ENCODE data around the gene TCOF1. TPM values are rescaled to one million over a fixed set of nuclear protein-coding genes. Genes with fewer than 3 reads are reported as not detected.

The TCOF1 gene
- total and polyA plus RNA-seq, 2 donors from 2014 or later, result 12.2 to 23.5 TPM

DNA sequence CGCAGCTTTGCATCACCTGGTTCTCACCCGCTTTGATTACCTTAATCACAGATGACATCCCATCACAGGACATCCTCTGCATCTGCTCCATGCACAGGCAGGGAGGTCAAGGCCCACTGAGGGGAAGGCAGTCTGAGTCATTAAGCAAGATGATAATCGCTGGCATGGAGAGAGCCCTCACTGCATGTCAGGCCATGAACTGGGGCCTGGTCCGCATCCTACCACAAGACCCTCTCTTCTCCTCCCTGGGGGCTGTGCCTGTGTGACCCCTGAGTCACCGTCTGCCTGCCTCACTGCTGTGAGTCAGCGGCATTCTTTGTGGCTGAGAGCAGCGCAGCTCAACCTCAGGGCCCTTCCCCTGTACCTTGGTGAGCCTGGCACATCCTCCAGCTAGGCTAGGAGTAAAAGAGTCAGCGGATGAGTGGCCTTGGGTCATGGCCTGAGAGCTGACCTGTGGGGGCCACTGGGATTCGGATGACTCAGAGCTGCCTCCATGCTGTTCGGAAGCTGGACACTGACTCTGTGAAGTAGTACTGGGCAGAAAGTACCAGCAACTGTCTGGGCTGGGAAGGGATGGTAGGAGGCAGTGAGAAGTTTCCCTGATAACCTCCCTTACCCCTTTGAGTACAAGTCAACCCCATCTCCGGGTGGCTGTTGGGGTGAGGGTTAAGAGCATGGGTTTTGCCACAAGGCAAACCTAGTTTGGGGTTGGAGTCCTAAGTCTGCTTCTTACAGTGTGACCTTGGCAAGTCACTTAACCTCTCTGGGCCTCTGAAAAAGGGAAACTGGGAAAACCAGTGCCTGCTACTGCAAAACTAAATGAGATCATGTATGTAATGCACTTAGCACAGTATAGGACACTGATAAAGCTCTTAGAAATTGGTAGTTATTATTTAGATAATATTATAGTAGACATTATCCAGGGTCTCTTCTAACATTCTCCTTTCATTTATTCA, 40.2 kb upstream of the TCOF1 start:
- DNase-seq (peak in 1 of 5 donors; percentile 83), FAIRE-seq (no peak)
- Histone ChIP-seq H3K27me3 (ENCODE audit: control insufficient read depth, insufficient read depth, low read length) (no peaks in the 10 kb centered on the region), H3K9ac (ENCODE audit: low read length in 3 of 3) (no peak overlapping the region), H3K27ac (ENCODE audit: low read depth in 2 of 2, low read length in 2 of 2) (no peak overlapping the region), H3K4me1 (ENCODE audit: control insufficient read depth in 2 of 3, insufficient read depth in 2 of 3, low read depth in 1 of 3, low read length in 3 of 3) (peaks cover 0 to 5% (median 5%) of the 10 kb centered on the region in 3 donors), H3K4me3 (ENCODE audit: low read length in 3 of 3) (no peak overlapping the region), H3K36me3 (ENCODE audit: control insufficient read depth in 2 of 3, insufficient read depth in 3 of 3, low read length in 3 of 3) (no peaks in the 10 kb centered on the region), H3K9me3 (ENCODE audit: control insufficient read depth in 2 of 3, insufficient read depth in 1 of 3, low read length in 3 of 3) (no peaks in the 10 kb centered on the region)
- intact Hi-C loops (cut with DNase I), result no loop called here
- TF ChIP-seq, protein P1, sequence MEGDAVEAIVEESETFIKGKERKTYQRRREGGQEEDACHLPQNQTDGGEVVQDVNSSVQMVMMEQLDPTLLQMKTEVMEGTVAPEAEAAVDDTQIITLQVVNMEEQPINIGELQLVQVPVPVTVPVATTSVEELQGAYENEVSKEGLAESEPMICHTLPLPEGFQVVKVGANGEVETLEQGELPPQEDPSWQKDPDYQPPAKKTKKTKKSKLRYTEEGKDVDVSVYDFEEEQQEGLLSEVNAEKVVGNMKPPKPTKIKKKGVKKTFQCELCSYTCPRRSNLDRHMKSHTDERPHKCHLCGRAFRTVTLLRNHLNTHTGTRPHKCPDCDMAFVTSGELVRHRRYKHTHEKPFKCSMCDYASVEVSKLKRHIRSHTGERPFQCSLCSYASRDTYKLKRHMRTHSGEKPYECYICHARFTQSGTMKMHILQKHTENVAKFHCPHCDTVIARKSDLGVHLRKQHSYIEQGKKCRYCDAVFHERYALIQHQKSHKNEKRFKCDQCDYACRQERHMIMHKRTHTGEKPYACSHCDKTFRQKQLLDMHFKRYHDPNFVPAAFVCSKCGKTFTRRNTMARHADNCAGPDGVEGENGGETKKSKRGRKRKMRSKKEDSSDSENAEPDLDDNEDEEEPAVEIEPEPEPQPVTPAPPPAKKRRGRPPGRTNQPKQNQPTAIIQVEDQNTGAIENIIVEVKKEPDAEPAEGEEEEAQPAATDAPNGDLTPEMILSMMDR (IDR thresholded peaks at IDR 0.05; ENCODE audit: borderline replicate concordance, extremely low read depth, insufficient read depth), result no peak

DNA sequence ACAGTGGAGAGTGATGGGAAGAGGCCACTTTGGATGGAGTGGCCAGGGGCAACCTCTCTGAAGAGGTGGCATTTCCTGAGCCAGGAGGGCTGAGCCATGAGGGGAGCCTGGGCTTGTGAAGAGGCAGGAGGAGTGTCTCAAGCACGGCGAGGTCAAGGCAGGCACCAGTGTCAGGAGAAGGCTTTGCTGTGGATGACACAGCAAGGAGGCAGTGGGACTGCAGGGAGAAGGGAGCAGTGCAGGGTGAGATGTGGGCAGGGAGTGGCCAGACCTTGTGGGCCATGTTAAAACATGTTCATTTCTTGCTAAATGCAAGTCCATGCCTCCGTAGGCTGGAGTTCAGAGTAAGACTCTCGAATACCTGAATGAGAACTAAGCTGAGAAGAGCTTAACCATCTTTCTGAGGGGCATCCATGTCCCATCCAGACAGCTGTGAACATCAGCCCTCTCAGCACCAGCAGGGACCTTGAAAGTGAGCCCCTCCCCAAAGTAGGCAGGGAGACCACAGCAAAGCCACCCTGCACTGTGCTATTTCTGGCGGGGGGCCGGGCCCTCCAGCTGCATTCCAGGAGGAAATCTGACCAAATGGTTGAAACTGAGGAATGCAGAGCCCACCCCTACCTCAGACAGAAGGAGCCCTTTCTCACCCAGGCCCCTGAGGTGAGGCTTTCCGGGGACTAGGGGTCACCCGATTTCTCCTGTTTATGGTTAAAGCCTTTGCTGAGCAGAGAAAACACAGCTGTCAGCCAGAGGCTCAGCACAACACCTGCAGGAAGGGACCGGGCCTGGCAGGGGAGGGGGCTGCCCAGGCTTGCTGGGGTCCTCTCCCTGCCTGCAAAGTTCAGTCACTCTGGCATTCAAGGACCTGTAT, 38.6 kb upstream of the TCOF1 start:
- H3K36me3 ChIP-seq (ENCODE audit: control insufficient read depth in 2 of 3, insufficient read depth in 3 of 3, low read length in 3 of 3), result no peaks in the 10 kb centered on the region
- DNase-seq (no peak), FAIRE-seq (no peak)
- H3K4me1 ChIP-seq (ENCODE audit: control insufficient read depth in 2 of 3, insufficient read depth in 2 of 3, low read depth in 1 of 3, low read length in 3 of 3), result peaks cover 0 to 5% (median 5%) of the 10 kb centered on the region in 3 donors
- no peak overlapping the region for H3K9ac ChIP-seq (ENCODE audit: low read length in 3 of 3)
- no peaks in the 10 kb centered on the region for H3K27me3 ChIP-seq (ENCODE audit: control insufficient read depth, insufficient read depth, low read length)
- intact Hi-C loops (cut with DNase I), result no loop called here
- TF ChIP-seq, protein P1 (IDR thresholded peaks at IDR 0.05; ENCODE audit: borderline replicate concordance, extremely low read depth, insufficient read depth), result no peak
- H3K27ac ChIP-seq (ENCODE audit: low read depth in 2 of 2, low read length in 2 of 2), result no peak overlapping the region
- no peak overlapping the region for H3K4me3 ChIP-seq (ENCODE audit: low read length in 3 of 3)
- H3K9me3 ChIP-seq (ENCODE audit: control insufficient read depth in 2 of 3, insufficient read depth in 1 of 3, low read length in 3 of 3), result no peaks in the 10 kb centered on the region

DNA sequence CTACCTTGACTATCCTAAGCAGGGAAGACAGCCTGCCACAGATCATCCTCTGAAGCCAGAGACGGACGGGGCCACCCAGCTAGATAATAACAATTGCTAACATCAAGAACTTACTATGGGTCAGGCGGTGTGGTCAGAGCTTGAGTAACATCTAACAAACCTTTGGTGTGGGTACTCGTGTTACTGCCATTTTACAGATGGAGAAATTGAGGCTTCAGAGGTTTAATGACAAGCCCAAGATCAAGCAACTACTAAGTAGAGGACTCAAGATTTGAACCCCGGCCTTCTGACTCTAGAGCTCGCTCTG, 38.1 kb upstream of the TCOF1 start:
- Histone ChIP-seq H3K9me3 (ENCODE audit: control insufficient read depth in 2 of 3, insufficient read depth in 1 of 3, low read length in 3 of 3) (no peaks in the 10 kb centered on the region), H3K4me1 (ENCODE audit: control insufficient read depth in 2 of 3, insufficient read depth in 2 of 3, low read depth in 1 of 3, low read length in 3 of 3) (peaks cover 0 to 5% (median 5%) of the 10 kb centered on the region in 3 donors), H3K36me3 (ENCODE audit: control insufficient read depth in 2 of 3, insufficient read depth in 3 of 3, low read length in 3 of 3) (no peaks in the 10 kb centered on the region), H3K4me3 (ENCODE audit: low read length in 3 of 3) (no peak overlapping the region), H3K27me3 (ENCODE audit: control insufficient read depth, insufficient read depth, low read length) (no peaks in the 10 kb centered on the region), H3K27ac (ENCODE audit: low read depth in 2 of 2, low read length in 2 of 2) (no peak overlapping the region), H3K9ac (ENCODE audit: low read length in 3 of 3) (no peak overlapping the region)
- intact Hi-C loops (cut with DNase I), result no loop called here
- FAIRE-seq (no peak), DNase-seq (no peak)
- TF ChIP-seq, protein P1 (IDR thresholded peaks at IDR 0.05; ENCODE audit: borderline replicate concordance, extremely low read depth, insufficient read depth), result no peak
